22Rv1 (cell line): ENCODE measurements around the gene AFF1.

Source experiments
- ZFX ChIP-seq: fragments of 450-650 bp; IDR thresholded peaks from 2 replicates; pipeline ENCODE4 v1.6.1; 2017; ENCODE audit warnings: antibody characterized with exemption, borderline replicate concordance
- TF ChIP-seq, protein P1 (sequence below): fragments of 450-650 bp; IDR thresholded peaks from 2 replicates; pipeline ENCODE4 v1.5.1; 2017; ENCODE audit warnings: mild to moderate bottlenecking

DNA sequence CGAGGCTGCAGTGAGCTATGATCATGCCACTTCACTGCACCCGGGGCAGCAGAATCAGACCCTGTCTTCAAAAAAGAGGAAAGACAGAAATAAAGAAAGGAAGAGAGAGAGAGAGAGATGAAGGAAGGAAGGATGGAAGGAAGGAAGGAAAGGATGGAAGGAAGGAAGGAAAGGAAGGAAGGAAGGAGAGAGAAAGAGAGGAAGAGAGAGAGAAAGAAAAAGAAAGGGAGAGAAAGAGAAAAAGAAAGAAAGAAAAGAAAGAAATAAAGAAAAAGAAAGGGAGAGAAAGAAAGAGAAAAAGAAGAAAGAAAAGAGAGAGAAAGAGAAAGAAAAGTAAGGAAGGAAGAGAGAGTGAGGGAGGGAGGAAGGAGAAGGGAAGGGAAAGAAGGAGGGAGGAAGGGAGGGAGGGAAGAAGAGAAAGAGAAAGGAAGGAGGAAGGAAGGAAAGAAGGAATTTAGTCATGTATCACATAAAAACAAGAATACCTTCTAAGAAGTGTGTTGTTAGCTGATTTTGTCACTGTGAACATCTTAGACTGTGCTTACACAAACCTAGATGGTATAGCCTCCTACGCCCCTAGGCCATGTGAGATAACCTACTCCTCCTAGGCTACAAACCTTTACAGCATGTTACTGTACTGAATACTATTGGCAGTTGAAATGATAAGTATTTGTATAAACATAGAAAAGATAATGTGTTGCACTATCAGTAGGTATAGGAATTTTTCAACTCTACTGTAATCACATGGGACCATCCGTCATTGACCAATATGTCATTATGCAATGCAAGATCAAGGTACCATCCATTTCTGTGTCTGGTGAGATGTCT, 17.4 kb upstream of the AFF1 start:
- TF ChIP-seq, protein P1, sequence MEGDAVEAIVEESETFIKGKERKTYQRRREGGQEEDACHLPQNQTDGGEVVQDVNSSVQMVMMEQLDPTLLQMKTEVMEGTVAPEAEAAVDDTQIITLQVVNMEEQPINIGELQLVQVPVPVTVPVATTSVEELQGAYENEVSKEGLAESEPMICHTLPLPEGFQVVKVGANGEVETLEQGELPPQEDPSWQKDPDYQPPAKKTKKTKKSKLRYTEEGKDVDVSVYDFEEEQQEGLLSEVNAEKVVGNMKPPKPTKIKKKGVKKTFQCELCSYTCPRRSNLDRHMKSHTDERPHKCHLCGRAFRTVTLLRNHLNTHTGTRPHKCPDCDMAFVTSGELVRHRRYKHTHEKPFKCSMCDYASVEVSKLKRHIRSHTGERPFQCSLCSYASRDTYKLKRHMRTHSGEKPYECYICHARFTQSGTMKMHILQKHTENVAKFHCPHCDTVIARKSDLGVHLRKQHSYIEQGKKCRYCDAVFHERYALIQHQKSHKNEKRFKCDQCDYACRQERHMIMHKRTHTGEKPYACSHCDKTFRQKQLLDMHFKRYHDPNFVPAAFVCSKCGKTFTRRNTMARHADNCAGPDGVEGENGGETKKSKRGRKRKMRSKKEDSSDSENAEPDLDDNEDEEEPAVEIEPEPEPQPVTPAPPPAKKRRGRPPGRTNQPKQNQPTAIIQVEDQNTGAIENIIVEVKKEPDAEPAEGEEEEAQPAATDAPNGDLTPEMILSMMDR: no peak
- TF ChIP-seq ZFX: no peak
